GM19452 (cell line): ENCODE measurements around the gene FIS1.
A peak's percentile ranks its signal among the peaks of the same experiment; 100 is the strongest.
"Not testable (repeated sequence)": the region's sequence is repeated elsewhere in the genome, so short reads cannot be mapped to it uniquely, and the experiment has no call there.

Experiments
- ATAC-seq: cut with Tn5 transposase; IDR thresholded peaks from one replicate; pipeline ENCODE4 v1.9.1; 2021; ENCODE audit not compliant: unreplicated experiment

The FIS1 gene

DNA sequence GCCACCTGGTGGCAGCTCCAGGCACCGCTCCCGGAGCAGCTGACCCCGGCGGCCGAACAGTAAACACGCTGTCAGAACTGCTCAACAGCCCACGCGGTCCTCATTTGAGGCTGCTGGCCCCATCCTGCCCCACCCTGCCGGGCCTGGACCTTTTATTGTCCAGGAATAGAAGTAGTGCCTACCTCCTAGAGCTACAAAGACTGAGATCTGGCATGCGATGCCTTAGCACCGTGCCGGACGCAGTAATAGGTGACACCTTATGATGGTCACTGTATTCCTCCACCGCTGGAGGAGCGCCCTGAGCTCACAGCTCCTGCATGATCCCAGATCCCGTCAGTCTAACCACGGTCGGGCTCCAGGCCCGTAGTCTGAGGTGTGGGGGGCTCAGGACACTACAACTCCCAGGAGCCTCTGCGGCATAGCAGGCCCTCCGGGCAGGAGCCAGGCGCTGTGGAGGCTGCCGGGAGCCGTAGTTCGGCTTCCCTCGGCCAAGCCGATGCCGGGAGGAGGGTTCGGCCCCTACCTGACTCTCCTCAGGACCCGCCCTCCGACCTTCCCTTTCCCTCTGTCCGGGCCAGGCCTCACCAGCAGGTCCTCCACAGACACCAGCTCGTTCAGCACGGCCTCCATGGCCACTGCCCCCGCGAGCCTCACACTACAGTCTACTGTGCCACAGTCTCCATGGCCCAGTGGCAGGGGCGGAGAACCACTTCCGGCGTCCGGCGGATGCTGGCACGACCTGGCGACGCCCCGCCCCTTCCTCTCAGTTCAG lies at the start of gene FIS1:
Gene FIS1 (minus strand): TSS at position 707 of the 772 bp plus-strand sequence. CDS start 77 bp downstream, at position 630.
- ATAC-seq = peak; percentile 91

DNA sequence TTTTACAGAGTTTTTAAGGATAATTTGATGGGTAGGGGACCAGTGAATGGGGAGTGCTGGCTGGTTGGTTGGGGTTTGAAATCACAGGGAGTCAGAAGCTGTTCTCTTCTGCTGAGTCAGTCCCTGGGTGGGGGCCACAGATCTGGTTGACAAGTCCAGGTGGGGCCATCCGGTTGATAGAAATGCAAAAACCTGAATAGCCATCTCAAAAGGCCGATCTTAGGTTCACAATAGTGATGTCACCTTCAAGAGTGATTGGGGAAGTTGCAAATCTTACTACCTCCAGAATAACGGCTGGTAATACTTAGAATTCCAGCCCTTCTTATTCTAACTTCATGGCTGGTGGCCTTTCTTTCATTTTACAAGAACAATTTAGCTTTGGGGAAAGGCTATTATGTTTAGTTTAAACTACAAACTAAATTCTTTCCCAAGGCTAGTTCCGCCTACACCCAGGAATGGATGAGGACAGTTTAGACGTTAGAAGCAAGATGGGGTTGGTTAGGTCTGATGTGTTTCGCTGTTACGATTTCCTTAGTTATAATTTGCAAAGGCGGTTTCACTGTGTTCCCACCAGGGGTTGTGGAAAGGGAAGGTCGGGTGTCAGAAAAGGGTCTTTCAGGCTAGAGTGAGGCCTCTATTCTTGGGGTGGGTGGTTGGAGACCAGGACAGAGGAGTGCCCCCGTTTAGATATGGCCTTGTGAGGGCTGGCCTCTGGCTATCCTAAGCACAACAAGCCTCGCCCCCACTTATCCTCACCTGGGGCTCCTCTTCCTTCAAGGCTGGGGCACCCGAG lies 49.4 kb upstream of the FIS1 start:
- no peak for ATAC-seq

DNA sequence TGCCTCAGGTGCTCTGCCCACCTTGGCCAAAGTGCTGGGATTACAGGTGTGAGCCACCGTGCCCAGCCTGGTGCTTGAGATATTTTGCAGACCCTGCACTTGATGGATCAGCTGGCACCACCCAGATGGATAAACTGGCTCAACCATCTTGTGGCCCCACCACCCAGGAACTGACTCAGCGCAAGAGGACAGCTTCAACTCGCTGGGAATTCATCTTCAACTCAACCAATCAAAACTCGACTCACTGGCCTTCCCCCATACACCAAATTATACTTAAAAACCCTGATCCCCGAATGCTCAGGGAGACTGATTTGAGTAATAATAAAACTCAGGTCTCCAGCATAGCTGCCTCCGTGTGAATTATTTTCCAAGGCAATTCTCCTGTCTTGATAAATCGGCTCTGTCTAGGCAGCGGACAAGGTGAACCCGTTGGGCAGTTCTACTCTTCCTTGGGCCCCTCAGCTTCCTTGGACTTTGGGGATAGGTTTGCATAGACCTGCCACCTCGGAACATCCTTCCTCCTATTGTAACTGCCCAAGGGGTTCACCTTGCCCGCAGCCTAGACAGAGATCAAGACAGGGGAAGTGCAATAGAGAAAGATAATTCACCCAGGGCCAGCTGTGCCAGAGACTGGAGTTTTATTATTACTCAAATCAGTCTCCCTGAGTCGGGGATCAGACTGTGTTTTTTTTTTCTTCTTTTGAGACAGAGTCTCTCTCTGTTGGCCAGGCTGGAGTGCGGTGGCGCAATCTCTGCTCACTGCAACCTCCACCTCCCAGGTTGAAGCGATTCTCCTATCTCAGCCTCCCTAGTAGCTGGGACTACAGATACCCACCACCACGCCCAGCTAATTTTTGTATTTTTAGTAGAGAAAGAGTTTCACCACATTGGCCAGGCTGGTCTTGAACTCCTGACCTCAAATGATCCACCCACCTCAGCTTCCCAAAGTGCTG lies 48.5 kb upstream of the FIS1 start:
- ATAC-seq = not testable (repeated sequence)

DNA sequence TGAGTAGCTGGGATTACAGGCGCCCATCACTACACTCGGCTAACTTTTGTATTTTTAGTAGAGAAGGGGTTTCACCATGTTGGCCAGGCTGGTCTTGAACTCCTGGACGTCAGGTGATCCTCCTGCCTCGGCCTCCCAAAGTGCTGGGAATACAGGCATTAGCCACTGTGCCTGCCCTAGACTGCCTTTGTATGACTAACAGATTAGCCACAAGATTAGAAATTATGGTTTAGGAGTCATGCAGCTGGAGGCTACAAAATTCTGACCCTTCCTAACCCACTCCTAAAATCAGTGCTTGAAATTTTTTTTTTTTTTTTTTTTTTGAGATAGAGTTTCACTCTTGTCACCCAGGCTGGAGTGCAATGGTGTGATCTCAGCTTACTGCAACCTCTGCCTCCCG lies 47.7 kb upstream of the FIS1 start:
- not testable (repeated sequence) for ATAC-seq

- not testable (repeated sequence) for ATAC-seq
These were observed 45.5 kb upstream of the FIS1 start for GRCh38 chr7:101290186-101291037.

- not testable (repeated sequence) for ATAC-seq
These were observed 44.8 kb upstream of the FIS1 start for GRCh38 chr7:101289687-101290086.

- ATAC-seq = no peak
These were observed 43.6 kb upstream of the FIS1 start for GRCh38 chr7:101288439-101288838.

- ATAC-seq = no peak
These were observed 42.2 kb upstream of the FIS1 start for GRCh38 chr7:101287032-101287431.

DNA sequence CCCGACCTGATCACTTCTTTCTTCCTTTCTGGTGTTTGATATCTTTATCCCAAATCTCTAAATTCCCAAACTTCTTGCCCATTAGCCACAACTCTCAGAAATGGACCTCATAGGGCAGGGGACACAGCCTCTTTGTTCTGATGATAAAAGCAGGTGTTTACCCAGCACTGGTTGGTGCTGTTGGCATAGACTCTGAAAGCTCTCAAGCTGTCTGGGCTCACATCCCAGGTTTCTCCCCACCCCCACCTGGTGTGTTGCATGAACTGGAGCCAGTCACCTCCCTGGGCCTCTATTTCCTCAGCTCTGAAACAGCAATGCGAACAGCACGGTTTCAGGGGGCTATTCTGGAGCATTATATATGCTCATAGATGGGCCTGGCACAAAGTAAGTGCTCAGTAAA lies 41.0 kb upstream of the FIS1 start:
- ATAC-seq = not testable (repeated sequence)

GRCh38 chr7:101285171-101285570 lies 40.3 kb upstream of the FIS1 start:
- no peak for ATAC-seq

GRCh38 chr7:101280912-101281311 lies 36.0 kb upstream of the FIS1 start:
- not testable (repeated sequence) for ATAC-seq

GRCh38 chr7:101278461-101279292 lies 33.8 kb upstream of the FIS1 start:
- ATAC-seq = no peak

DNA sequence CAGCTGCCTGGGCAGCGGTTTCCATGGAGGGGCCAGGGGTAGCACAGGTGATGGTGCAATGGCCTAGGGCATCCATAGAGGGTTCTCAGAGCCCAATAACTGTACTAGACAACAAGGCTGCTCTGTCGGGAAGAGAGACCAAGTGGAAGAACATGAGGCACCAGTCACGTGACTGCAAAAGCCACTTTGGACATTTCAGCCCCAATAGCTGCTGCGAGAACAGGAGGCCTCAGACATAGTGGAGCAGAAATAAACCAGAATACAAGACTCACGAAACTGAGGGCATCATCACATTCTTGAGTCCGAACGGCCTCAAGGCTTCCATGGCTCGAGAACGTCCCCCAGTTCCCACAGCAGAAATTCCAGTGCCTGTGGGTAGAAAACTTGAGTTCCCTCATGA lies 32.3 kb upstream of the FIS1 start:
- ATAC-seq = no peak

DNA sequence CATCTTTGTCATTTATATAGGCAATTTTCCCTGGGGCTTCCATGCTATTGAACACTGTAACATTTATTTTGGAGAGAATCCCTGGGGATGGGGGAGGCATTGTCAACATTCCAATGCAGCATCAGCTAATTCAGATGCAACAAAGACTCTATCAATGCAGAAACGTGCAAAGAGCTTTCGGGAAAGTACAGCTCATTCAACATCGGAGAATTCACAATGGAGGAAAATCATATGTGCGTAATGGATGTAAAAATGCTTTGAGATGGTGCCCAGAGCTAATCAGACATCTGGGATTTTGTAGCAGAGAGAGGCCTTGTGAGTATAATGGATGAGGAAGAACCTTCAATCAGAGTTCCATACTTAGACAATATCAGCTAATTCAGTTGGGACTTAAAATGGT lies 28.3 kb upstream of the FIS1 start:
- no peak for ATAC-seq

- no peak for ATAC-seq
These were observed 26.1 kb upstream of the FIS1 start for GRCh38 chr7:101271021-101271420.

DNA sequence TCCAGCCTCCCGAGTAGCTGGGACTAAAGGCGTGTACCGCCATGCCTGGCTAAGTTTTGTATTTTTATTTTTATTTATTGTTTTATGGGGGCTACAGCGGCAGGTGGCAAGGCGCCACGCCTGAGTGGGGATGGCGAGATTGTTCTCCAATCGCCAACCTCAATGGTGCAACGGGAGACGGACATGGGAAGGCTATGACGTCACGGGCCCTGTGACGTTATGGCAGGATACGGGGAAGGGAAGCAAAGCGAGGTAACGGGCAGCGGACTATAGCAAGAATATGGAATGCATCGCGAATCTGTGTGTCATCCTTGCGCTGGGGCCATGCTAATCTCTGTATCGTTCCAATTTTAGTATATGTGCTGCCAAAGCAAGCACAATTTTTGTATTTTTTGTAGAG lies 24.8 kb upstream of the FIS1 start:
- ATAC-seq = no peak

DNA sequence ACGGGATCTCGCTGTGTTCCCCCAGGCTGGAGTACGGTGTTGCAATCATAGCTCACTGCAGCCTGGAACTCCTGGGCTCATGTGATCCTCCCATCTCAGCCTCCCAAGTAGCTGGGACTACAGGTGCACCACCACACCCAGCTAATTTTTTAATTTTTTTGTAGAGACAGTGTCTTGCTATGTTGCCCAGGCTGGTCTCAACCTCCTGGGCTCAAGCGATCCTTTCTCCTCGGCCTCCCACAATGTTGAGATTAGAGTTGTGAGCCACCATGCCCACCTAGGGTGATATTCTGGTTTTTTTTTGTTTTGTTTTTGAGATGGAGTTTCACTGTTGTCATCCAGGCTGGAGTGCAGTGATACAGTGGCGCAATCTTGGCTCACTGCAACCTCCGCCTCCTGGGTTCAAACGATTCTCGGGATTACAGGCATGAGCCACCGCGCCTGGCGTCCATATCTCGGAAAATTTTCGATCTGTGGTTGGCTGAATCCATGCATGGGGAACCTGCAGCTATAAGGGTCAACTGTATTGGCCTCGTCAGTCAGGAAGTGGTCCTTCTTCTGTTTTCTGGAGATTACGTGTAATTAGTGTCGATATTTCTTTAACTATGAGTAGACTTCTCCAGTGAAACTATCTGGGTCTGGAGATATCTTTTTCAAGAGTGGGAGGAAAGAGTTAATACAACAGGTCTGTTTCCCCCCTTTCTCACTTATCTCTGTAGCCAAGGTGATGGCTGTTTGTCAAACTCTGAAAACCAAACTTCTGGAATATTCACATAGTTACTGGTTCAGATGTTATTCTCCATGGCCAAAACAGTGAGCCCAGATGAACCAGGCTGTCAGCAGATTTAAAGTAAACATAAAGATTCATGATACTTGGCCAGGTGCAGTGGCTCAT lies 21.0 kb upstream of the FIS1 start:
- no peak for ATAC-seq

- ATAC-seq = not testable (repeated sequence)
These were observed 19.3 kb upstream of the FIS1 start for GRCh38 chr7:101264102-101264706.
